Measurements from ENCODE around the gene PAPPA.

DNA sequence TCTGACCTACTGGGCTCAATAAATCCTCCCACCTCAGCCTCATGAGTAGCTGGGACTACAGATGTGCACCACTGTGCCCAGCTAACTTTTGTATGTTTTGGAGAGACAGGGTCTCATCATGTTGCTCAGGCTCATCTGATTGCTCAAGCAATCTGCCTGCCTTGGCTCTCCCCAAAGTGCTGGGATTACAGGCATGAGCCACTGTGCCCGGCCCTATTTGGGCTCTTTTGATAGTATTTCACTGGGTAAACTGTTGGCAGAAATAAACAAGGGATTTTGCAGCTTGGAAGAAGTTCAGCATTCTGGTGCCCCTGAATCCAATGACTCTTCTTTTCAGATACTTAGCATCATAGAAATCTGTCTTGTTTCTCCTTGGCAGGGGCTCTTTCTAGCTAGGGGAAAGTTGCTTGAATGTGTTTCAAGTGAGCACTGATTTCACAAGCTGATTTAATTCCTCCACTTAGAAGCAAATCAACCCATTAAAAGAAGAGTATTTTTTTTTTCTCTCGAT, 146.8 kb downstream of the PAPPA start:
- TF ChIP-seq CTCF (IDR thresholded peaks at IDR 0.05) (no peak), POLR2A (IDR thresholded peaks at IDR 0.05) (no peak)

All from uterus (tissue), 2 donors.